PC-9 (cell line): ENCODE measurements around the gene PHYKPL. TPM values are rescaled to one million over a fixed set of nuclear protein-coding genes. Genes with fewer than 3 reads are reported as not detected.

ENCODE experiments used
- BruUV-seq: library from RNA; stranded (reverse); fragments of 400-500 nt; replicated peaks from 2 replicates; lab custom pipeline; 2021; lab: Mats Ljungman, UMichigan
- CTCF ChIA-PET: fragments of 300-600 bp; sonication (Branson Sonifier 250); formaldehyde crosslinking; loops from one replicate; lab custom pipeline; 2022; ENCODE audit warnings: antibody characterized with exemption; lab: Charles Lee
- POLR2A ChIA-PET: fragments of 300-600 bp; sonication (Branson Sonifier 250); formaldehyde crosslinking; loops from one replicate; lab custom pipeline; 2022; ENCODE audit warnings: antibody characterized with exemption; ENCODE audit not compliant: unreplicated experiment; lab: Charles Lee
- DNase-seq, 2 experiments: peaks; one replicate each; pipeline versions ENCODE4 v3.0.0 to v3.0.0-alpha.2; 2015 to 2022; ENCODE audit warnings: mixed read lengths in 1 of 2
- H2AFZ ChIP-seq: fragments of 200-600 bp; sonication (generic); 2 replicates; pipeline ENCODE4 v1.8.1; 2017; ENCODE audit warnings: antibody characterized with exemption
- H3F3A ChIP-seq: fragments of 200-600 bp; sonication (generic); 2 replicates; pipeline ENCODE4 v1.8.1; 2017; ENCODE audit warnings: antibody characterized with exemption, mild to moderate bottlenecking, low read depth; ENCODE audit not compliant: insufficient read depth
- H3K27ac ChIP-seq: fragments of 200-600 bp; sonication (generic); 2 replicates; pipeline ENCODE4 v1.6.1; 2016; ENCODE audit warnings: mixed run types
- H3K27me3 ChIP-seq: fragments of 200-600 bp; sonication (generic); 2 replicates; pipeline ENCODE4 v1.6.1; 2016; ENCODE audit warnings: low read depth, mixed run types; ENCODE audit not compliant: insufficient read depth
- H3K36me3 ChIP-seq: fragments of 200-600 bp; sonication (generic); 2 replicates; pipeline ENCODE4 v1.6.1; 2016; ENCODE audit warnings: low read depth, mixed run types
- H3K4me1 ChIP-seq: fragments of 200-600 bp; sonication (generic); replicated peaks from 2 replicates; pipeline ENCODE4 v1.6.1; 2016; ENCODE audit warnings: mixed run types; ENCODE audit not compliant: insufficient read depth
- H3K4me2 ChIP-seq: fragments of 200-600 bp; sonication (generic); 2 replicates; pipeline ENCODE4 v1.6.1; 2017; ENCODE audit warnings: mixed run types
- H3K4me3 ChIP-seq: fragments of 200-600 bp; sonication (generic); 2 replicates; pipeline ENCODE4 v1.6.1; 2016; ENCODE audit warnings: mixed run types
- H3K79me2 ChIP-seq: fragments of 200-600 bp; sonication (generic); 2 replicates; pipeline ENCODE4 v1.6.1; 2017; ENCODE audit warnings: low read depth, mixed run types
- H3K9me2 ChIP-seq: fragments of 200-600 bp; sonication (generic); 2 replicates; pipeline ENCODE4 v1.8.1; 2017; ENCODE audit warnings: mild to moderate bottlenecking; ENCODE audit not compliant: insufficient read depth
- H3K9me3 ChIP-seq: fragments of 200-600 bp; sonication (generic); 2 replicates; pipeline ENCODE4 v1.8.1; 2016; ENCODE audit warnings: low read depth; ENCODE audit not compliant: insufficient read depth
- H4K20me1 ChIP-seq: fragments of 200-600 bp; sonication (generic); 2 replicates; pipeline ENCODE4 v1.8.1; 2017; ENCODE audit not compliant: insufficient read depth
- CTCF ChIP-seq: fragments of 200-600 bp; sonication (generic); conservative IDR thresholded peaks from 2 replicates; pipeline ENCODE4 v1.6.1; 2017; ENCODE audit warnings: mixed run types, antibody characterized with exemption, mild to moderate bottlenecking, moderate library complexity
- EZH2 ChIP-seq: fragments of 200-600 bp; sonication (generic); IDR thresholded peaks from 2 replicates; pipeline ENCODE4 v1.8.0; 2017; ENCODE audit warnings: antibody characterized with exemption, low read depth
- intact Hi-C: fragments of 100-400 bp; cut with micrococcal nuclease; formaldehyde crosslinking; loops from one replicate; pipeline ENCODE4 v1.10.0; 2022; ENCODE audit not compliant: unreplicated experiment
- total RNA-seq: library from RNA; stranded (reverse); gene quantifications from 2 replicates; pipeline ENCODE4 v1.2.3, GENCODE V29; 2021

The PHYKPL gene
- total RNA-seq, 1 experiment from 2014 or later = 73.7 TPM

GRCh38 chr5:178186427-178186826 lies 46.2 kb downstream of the PHYKPL start:
- H3K9me2 ChIP-seq = no peaks in the 10 kb centered on the region
- intact Hi-C loops = no loop called here
- no peaks in the 10 kb centered on the region for H3K27me3 ChIP-seq
- H3K4me1 ChIP-seq = peaks cover 26% of the 10 kb centered on the region
- no peaks in the 10 kb centered on the region for H4K20me1 ChIP-seq
- no peaks in the 10 kb centered on the region for H3K9me3 ChIP-seq
- peaks cover 12% of the 10 kb centered on the region; the same call in 1 of the 2 replicates for H3F3A ChIP-seq
- POLR2A ChIA-PET = no interaction called here
- H3K79me2 ChIP-seq = no peaks in the 10 kb centered on the region
- no TSS peak for BruUV-seq
- H3K27ac ChIP-seq = no peak overlapping the region
- no peak overlapping the region for H3K4me3 ChIP-seq
- TF ChIP-seq EZH2 (no peak), CTCF (no peak)
- CTCF ChIA-PET = no interaction called here
- H2AFZ ChIP-seq = peak overlapping the region; percentile 40
- DNase-seq = peak in 1 of 2 experiments; percentile 82
- no peaks in the 10 kb centered on the region for H3K36me3 ChIP-seq
- H3K4me2 ChIP-seq = peak overlapping the region; percentile 48; the same call in 1 of the 2 replicates

GRCh38 chr5:178182158-178182876 lies 50.3 kb downstream of the PHYKPL start:
- no peaks in the 10 kb centered on the region for H3K79me2 ChIP-seq
- BruUV-seq = no TSS peak
- H3K36me3 ChIP-seq = no peaks in the 10 kb centered on the region
- H3K27me3 ChIP-seq = no peaks in the 10 kb centered on the region
- ChIA-PET CTCF (no interaction called here), POLR2A (no interaction called here)
- intact Hi-C loops = no loop called here
- no peaks in the 10 kb centered on the region for H3K9me2 ChIP-seq
- H2AFZ ChIP-seq = no peak overlapping the region
- H3K27ac ChIP-seq = 0 out of 2 replicates have a peak overlapping the region, but pooled peaks have one; percentile 1
- H3K4me3 ChIP-seq = no peak overlapping the region
- peaks cover 26% of the 10 kb centered on the region for H3K4me1 ChIP-seq
- H3K9me3 ChIP-seq = no peaks in the 10 kb centered on the region
- peaks cover 17% of the 10 kb centered on the region; the same call in 1 of the 2 replicates for H3F3A ChIP-seq
- no peaks in the 10 kb centered on the region for H4K20me1 ChIP-seq
- peak overlapping the region; percentile 25 for H3K4me2 ChIP-seq
- TF ChIP-seq CTCF = no peak
- TF ChIP-seq EZH2 = no peak
- DNase-seq = peak in 1 of 2 experiments; percentile 84

- Histone ChIP-seq H3K4me2 (no peak overlapping the region), H3K27me3 (no peaks in the 10 kb centered on the region), H3K27ac (no peak overlapping the region), H3K4me1 (peaks cover 12% of the 10 kb centered on the region; the same call in 1 of the 2 replicates), H3K9me3 (no peaks in the 10 kb centered on the region), H3F3A (peaks cover 9% of the 10 kb centered on the region; the same call in 1 of the 2 replicates), H3K79me2 (no peaks in the 10 kb centered on the region), H3K4me3 (no peak overlapping the region), H4K20me1 (no peaks in the 10 kb centered on the region), H3K36me3 (no peaks in the 10 kb centered on the region), H3K9me2 (no peaks in the 10 kb centered on the region), H2AFZ (no peak overlapping the region)
- intact Hi-C loops = no loop called here
- BruUV-seq = no TSS peak
- CTCF ChIA-PET = interaction anchor here (0.5 kb wide), 1 partner anchor 809 kb away, joined by 4 read pairs; no protein-coding TSS in a partner anchor
- POLR2A ChIA-PET = no interaction called here
- TF ChIP-seq CTCF (no peak), EZH2 (no peak)
- DNase-seq = no peak
Measured at GRCh38 chr5:178180141-178180863, 52.3 kb downstream of the PHYKPL start.
